RKO (cell line): Measurements from ENCODE around the gene SPCS2.

Experiments
- DNase-seq: peaks from one replicate; pipeline ENCODE4 v3.0.0-alpha.2; 2016; ENCODE audit warnings: low spot score

The SPCS2 gene

DNA sequence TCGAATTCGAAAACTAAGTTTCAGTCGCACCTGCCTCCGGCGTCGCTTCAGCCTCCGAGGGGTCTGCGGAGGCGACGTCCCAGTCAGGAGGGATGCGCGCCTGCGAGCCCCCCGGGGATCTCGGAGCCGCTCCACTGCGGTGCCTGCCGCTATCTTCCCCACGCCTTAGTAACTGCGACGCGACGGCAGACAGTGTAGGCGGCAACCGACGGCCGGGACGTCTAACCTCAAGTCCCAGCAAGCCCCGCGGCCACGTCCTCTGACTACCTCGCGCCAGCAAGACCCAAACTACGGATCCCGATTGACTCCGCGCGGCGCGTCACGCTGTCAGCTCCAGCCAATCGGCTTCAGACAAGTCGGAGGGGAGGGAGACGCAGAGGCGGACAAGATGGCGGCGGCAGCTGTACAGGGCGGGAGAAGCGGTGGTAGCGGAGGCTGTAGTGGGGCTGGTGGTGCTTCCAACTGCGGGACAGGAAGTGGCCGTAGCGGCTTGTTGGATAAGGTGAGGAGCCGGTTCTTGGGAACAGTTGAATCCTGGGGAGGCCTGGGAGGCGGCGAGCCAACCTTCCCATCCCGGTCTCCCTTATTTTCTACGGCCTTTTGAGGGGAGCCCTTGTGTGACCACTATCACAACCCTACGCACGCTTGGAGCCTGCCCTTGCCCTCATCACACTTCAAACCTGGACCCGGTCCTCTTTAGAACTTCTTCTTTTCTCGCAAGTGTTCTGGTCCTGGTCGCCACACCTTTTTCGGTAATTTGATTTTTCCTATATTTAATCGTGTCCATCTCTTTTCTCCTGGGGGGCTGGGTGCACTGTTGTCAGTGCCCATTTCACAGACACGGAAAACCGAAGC is at the start of gene SPCS2, which contains the start of gene XRRA1:
Gene SPCS2 (plus strand): TSS at position 369 of the 855 bp plus-strand sequence. CDS start 20 bp downstream, at position 389.
Gene XRRA1 (minus strand): TSS at position 194 of the 855 bp plus-strand sequence. CDS start 8,213 bp downstream, outside the sequence.
- peak; percentile 99 for DNase-seq

DNA sequence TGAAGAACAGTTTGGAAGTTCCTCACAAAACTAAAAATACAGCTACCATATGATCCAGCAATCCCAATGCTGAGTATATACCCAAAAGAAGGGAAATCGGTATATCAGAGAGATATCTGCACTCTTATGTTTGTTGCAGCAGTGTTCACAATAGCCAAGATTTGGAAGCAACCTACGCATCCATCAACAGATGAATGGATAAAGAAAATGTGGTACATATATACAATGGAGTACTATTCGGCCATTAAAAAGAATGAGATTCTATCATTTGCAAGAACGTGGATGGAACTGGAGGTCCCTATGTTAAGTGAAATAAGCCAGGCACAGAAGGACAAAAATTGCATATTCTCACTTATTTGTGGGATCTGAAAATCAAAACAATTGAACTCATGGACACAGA is 46.7 kb upstream of the SPCS2 start:
- no peak for DNase-seq

- DNase-seq: no peak
Observed at GRCh38 chr11:74905326-74905725, 43.7 kb upstream of the SPCS2 start.

GRCh38 chr11:74909385-74909784 is 39.7 kb upstream of the SPCS2 start:
- DNase-seq: no peak

GRCh38 chr11:74909812-74910211 is 39.3 kb upstream of the SPCS2 start:
- DNase-seq: no peak

DNA sequence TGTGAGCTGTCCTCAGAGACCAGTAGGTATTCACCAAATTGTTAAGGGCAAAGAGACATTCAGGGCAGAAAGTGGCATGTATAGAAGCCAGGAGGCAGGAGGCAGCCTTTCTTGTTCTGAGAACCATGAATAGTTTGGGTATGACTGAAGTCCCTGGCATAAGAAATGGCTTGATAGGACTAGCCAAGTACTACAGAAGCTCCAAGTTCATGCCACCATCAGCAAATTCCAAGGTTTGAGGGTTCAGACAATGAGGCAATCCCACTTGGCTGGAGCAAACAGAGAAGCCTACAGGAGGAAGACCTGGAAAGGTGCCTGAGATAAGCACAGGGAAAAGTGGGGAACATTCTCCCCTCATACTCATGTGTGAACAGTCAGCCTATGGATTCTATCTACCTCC is 25.9 kb upstream of the SPCS2 start:
- DNase-seq: no peak

- no peak for DNase-seq
Observed at GRCh38 chr11:74925281-74925680, 23.8 kb upstream of the SPCS2 start.

DNA sequence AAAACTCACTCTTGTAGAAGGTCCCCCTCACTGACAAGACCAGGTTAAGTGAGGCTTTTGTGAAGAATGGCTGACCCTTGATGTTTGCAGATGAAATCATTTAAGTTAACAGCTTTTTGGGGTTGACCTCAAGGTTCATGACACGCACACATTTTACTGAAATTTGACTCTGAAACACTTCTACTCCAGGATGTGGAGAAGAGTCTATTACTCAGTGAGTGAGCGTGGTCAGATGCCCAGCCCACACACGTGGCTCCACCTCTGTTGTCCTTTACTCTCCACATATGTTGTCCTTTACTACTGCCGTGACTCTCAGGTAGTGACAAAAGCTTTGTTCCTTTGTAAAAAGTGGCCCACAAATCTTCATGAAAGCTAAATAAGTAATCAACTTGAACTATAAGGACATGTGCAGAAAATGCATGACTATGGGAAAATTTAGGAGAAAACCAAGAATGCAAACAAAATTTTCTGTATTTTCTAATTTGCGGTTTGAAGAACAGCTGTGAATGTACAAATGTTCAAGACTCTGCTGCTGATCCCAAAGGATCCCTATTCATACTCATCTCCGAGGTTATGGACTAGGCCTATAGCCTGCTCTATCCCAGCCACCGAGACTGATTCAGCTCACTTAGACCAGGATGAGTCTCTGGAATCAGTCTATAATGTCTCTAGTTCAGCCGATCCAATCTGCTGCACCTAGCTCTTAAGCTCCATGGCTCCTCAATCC is 22.6 kb upstream of the SPCS2 start:
- DNase-seq: no peak

DNA sequence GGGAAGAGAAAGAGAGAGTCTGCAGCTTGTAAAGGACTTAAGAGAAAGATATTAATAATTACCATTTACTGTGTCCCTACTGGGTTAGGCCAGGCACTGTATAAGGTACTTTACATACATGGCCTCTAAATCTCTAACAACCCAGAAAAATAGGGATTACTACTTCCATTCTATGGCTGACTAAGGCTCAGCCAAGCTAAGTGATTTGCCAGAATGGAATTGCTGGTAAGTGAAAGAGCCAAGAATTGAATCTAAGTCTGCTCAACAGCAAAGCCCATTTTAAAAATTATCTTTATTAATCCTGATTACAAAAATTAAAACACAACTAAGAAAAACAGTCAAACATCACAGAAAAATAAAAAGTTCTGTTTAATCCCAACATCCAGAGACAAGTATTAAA is 21.6 kb upstream of the SPCS2 start:
- no peak for DNase-seq

DNA sequence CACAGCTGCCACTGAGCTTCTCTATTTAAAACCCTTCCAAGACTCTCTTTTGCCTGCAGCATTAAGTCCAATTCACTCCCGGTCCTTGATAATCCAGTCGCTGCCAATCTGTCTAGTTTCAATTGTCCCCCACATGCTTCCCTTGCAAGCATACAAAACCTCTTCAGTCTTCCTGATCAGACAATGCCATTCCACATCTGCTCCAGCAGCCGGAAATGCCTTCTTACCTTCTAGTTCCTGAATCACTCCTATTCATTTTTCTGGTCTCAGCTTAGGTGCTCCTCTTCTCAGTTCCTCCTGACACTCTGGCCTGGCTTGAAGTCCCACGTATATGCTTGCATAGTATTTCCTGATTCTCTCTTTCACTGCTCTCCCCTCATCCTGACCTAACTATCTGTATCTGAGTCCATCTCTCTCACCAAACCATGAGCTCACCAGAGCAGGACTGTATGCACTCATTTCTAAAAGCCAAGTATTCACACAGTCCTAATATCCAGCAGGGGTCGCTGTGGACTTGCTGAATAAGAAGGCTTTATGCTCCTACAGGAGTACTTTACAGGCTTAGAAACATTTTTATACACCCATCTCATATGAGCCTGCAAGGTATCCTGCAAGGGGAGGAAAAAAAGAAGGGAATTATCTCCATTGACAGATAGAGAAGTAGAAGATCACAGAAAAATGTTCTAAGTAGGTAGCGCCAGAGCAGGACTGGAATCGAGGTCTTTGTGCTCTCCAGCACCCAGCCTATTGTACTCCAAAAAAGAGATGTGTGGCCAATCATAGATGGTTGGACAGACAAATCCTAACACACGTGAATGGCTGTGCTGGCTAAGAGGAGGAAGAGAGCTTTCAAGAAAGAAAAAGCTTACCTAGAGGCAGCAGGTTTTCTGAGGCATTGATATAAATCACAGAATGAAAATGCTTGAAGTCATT is 19.4 kb upstream of the SPCS2 start:
- peak; percentile 92 for DNase-seq

GRCh38 chr11:74932169-74932568 is 16.9 kb upstream of the SPCS2 start:
- DNase-seq: peak; percentile 27

DNA sequence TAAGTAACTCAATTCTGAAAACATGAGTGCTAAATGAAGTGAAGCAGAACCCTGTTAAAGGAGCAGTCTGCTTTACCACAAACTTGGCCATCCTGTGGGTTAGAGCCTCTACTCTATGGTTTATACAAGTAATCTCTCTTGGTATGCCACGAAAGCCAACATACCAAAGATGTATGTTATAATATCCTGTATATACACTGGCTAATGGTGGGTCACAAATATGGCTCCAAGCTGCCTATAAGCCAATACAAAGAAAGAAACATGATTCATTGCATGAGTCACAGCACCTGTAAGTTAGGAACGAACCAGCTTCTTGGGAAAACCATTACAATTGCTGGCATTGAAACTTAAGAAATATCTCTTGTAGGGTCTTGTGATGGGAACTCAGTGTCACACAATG is 16.3 kb upstream of the SPCS2 start:
- peak; percentile 53 for DNase-seq

DNA sequence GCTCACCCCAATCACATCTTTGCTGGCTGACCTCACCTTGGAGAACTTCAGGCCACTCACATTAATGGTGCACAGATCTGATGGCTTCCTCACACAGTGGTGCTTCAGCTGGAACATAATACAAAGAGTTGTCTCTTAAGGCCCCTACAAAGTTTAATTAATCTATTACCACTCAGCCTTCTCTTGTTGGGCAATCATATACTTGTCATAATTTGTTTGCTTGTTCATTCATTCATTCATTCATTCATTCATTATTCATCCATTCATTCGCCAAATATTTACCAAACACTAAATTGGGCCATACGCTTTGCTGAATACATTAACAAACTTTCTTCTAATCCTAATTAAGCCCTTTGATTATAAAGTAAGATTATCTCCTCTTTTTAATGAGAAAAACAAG is 15.3 kb upstream of the SPCS2 start:
- no peak for DNase-seq

DNA sequence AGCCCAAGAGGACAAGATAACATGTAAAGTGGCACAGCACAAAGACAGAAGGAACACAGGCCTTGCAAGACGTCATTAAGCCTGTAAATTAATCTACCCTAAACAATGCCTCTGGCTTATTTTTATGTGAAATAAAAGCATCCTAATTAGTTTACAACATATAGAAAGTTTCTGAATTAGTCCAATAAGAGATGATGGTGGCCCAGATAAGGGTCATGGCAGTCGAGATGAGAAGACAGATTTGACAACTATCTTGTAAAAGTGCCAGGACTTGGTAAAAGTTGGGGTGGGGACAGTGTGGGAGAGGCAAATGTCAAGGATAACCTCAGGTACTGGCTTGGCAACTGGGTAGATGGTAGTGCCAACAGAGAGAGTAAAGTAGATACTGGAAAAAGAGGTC is 13.8 kb upstream of the SPCS2 start:
- no peak for DNase-seq

DNA sequence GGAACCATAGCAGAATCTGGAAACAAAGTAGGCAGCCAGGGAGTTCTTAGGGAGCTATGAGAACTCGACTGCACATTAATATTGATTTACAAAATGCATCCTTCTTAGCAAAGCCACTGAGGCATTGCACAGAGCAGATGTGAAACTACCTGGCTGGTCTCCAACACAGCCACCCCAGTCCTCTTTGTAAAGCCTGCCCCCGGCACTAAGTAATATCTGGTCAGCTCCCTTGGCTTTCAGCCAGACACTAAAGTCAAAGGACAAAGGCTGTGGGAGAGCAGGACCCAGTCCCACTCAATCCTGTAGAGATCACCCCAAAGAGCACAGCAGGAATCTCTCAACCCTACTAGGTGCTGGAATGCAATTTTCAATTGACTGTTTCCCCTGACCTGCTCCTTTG is 13.0 kb upstream of the SPCS2 start:
- DNase-seq: no peak

GRCh38 chr11:74936976-74937375 is 12.1 kb upstream of the SPCS2 start:
- no peak for DNase-seq

DNA sequence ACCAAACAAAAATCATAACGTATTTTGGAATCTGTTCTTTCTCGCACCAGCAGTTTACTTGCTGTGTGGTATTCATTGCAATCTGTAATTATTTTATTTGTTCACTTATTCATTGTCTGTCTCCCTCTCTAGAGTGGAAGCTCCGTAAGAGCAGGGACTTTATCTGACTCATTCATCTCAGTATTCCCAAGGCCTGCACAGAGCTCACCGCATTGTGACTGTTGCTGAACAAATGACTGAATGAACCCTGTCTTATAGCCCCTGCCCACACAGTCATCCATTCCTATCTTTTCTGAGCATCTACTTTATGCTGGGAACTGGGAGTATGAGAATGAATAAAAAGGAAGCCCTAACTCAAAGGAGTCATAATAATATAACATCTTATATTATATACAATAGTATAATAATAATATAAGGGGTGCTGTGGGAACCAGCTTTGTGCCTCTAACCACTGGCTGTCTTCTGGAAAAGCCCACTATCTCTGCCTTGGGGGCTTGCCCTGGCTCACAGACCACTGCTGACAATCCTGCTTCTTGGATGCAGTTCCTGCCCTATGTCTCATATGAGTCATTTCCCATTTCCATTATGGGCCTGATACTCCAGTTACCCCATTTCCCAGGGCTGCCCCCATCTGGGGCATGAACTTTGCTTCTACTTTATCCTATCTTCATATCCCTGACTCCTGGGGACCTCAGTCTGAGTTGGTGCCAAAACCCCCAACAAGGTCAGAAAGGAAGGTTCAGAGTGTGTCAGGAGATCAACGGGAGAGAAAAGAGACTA is 11.2 kb upstream of the SPCS2 start:
- no peak for DNase-seq

DNA sequence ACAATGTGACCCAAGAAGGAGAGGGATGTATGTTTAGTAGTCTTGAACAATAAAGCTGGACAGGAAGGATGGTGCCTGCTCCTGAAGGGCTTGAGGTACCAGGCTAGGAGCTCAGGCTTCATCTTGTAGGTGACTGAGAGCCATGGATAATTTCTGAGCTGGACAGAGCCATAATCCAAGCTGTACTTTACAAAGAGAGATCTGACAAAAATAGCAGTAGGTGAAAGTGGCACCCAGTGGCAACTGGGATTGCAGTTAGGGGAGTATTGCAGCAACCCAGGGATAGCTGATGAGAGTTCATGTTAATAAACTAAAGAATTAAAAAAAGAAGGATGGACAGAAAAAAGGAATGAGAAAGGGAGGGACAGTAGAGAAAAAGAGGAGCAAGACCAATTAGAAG is 7.6 kb upstream of the SPCS2 start:
- no peak for DNase-seq

DNA sequence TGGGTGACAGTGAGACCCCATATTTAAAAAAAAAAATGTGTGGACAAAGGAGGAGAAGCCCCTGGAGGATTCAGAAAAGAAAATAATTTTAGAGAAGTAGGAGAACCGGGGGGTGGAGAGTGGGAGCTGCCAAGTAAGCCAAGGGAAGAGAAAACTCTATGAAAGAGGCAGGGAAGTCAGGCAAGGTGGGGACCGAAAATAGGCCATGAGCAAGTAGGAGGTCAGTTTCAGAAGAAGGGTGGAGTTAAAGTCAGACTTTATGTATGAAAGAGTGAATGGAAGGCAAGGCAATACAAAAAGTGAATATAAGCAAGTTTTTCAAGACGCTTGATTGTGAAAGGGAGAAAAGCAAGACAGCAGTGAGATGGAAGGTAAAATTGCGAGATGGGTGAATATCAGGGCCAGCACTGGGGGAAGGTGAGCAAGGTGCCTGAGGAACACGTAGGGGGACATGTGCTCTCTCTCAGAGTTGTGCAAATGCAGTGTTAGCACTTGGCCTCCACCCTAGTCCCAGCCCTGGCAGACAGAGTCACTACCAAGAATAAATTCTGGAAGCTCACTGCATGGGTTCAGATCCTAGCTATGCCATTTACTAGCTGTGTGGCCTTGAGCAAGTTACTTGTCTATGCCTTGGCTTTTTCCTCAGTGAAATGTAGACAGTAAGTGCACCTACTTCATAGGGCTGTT is 6.8 kb upstream of the SPCS2 start:
- no peak for DNase-seq

- DNase-seq: peak; percentile 41
Observed at GRCh38 chr11:74948546-74948897, 544 bp upstream of the SPCS2 start.

DNA sequence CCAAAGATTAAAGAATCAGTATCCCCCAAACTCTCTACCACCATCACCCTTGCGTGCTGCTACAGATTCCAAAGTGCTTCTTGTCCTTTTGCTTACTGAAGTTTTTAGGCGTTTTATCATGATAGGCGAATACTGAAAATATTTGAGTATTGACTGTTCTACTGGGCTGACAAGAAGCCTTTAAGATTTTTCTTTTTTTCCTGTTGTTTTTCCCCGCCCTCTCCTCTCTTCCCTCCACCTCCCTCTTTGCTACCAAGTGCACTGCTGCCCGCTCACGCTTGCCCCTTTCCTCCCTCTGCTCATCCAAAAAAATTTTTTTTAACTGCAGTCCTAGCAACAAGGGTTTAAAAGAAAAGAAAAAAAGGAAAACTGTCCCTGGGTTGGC is 679 bp downstream of the SPCS2 start:
- peak; percentile 28 for DNase-seq
